GM10266 (cell line): ENCODE data around the gene MEIS2.

Experiments
- DNase-seq: peaks from one replicate; pipeline ENCODE4 v3.0.0; 2012; ENCODE audit errors: extremely low spot score
- TF ChIP-seq, protein P1 (sequence below): IDR thresholded peaks from 2 replicates; pipeline ENCODE4 v1.5.1; 2012; ENCODE audit warnings: mild to moderate bottlenecking, low read depth; ENCODE audit not compliant: control insufficient read depth, insufficient read depth; ENCODE audit errors: missing control alignments

MEIS2 gene

DNA sequence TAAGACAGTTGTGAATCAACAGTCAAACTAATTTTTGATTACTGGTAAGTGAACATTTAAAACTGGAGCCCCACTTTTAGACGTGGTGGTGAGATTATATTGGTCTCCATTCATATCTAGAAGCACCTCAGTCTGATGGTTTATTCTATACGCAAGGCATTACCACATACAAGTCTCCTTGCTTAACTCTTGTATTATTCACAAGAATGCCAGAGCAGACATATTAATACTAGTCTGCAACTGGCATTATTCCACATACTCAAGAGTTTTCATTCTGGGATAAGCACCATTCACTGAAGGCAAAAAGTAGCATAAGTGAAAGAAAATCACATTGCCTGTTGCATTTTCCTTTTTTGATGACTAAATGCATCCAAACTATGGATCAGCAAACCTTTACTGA, 36.9 kb upstream of the MEIS2 start:
- DNase-seq = no peak
- TF ChIP-seq, protein P1, sequence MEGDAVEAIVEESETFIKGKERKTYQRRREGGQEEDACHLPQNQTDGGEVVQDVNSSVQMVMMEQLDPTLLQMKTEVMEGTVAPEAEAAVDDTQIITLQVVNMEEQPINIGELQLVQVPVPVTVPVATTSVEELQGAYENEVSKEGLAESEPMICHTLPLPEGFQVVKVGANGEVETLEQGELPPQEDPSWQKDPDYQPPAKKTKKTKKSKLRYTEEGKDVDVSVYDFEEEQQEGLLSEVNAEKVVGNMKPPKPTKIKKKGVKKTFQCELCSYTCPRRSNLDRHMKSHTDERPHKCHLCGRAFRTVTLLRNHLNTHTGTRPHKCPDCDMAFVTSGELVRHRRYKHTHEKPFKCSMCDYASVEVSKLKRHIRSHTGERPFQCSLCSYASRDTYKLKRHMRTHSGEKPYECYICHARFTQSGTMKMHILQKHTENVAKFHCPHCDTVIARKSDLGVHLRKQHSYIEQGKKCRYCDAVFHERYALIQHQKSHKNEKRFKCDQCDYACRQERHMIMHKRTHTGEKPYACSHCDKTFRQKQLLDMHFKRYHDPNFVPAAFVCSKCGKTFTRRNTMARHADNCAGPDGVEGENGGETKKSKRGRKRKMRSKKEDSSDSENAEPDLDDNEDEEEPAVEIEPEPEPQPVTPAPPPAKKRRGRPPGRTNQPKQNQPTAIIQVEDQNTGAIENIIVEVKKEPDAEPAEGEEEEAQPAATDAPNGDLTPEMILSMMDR = no peak

DNA sequence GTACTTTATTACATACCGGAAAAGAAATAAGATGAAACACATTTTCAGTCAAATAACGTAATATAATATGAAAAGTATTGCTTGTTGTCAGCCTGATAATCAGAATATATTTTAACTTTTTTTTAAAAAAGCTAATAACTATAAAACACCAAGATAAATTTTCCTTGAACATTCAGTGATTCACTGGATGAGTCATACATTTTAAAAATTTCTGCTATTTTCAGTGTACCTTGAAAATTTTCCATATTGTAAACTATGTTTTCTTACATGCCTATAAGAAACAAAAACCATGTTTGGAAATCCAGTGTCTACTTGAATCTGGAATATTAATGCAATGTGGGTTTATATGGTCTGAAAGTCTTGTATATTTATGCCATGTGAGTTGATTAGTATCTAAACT, 36.3 kb upstream of the MEIS2 start:
- no peak for DNase-seq
- TF ChIP-seq, protein P1 = no peak

DNA sequence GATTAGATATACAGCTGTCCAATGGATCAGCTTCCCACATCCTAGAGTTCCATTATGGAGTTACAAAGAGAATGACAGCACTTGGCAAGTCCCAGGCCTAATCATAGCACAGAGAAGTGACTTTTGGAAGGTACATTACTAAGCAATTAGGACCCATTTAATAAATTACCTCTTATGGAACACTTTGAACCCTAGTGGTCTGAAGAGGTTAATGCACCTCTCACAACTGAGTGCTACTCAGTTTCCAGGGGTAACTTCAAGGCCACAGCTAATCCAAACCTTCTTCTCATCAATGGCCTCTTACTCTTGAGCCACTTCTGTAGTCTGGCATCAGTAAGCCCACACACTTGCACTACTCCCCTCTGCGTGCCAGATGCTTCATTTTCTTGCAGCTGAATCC, 34.9 kb upstream of the MEIS2 start:
- TF ChIP-seq, protein P1 = peak; percentile 5
- peak; percentile 9 for DNase-seq

DNA sequence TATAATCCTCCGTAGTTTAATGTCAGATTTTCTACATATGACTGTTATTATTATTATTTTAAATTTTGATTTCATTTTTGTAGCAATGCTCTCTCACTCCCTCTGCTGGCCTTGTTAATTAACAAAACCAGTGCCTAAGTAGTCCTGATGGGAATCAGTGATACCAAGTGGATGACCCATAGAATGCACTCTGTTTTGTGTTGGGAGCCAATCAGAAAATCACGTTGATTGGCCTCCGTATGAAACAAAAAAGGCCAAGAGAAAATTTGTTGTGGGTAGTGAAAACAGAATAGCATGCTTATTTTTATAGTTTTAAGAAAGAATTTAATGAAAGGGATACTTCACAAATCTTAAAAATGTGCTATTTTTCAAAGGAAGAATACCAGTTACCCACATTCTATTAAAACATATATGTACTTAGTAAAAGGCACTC, 34.4 kb upstream of the MEIS2 start:
- TF ChIP-seq, protein P1 = peak; percentile 42
- no peak for DNase-seq

DNA sequence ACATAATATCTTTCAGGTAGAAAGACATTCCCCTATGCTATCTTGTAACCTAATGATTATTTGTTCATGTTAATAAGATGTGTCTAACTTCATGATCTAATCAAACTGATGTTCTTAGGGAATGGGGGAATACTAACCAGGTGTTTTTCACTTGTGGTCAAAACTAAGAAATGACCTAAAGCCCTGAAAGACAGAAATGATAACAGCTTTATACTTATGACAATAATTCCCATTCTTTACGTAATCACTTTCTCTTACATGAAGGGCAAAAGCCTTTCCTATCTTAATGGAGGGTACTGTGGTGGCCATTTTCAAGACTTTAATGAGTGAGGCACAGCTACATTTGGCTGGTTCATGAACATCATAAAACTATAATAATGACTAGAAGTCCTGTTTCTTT, 33.9 kb upstream of the MEIS2 start:
- no peak for DNase-seq

DNA sequence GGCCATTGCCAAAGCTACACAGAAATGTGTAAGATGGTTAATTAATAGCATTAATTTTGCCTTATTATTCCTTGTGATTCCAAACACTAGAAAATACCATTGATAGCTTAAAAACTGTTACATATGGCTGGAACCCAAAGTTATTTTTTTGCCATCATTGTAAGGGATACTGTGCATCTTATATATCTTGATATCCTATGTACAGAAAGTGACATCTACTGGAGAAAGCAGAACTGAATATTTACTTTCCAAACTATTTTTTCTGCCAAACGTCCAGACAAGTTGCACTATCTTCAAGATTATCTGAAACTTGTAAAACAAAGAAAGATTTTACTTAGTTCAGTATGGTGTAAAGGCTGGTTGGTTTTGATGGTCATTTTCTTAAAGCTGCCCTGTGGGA, 33.3 kb upstream of the MEIS2 start:
- DNase-seq = no peak

More for the DNA sequence above, 33.9 kb upstream of the MEIS2 start:
- TF ChIP-seq, protein P1 = no peak

DNA sequence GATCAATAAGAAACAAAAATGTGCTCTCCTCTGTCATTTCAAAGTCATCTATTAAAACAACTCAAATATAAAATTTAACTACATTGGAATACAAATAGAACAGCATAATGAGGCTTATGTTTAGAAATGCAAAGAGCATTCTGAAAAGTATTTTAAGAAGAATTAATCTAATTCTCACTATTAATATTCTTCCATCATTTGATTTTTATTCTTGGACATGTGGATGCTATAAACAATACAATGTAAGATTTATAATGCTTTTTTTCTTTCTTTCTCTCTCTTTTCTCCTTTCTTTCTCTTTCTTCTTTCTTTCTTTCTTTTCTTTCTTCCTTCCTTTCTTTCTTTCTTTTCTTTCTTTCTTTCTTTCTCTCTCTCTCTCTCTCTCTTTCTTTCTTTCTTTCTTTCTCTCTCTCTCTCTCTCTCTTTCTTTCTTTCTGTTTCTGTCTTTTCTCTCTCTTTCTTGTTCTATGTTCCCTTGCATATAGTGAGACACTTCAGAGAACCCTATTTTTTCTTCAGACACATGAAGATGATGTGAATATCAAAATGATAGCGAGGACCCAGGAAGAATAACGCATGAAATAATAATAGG, 32.6 kb upstream of the MEIS2 start:
- TF ChIP-seq, protein P1 = no peak

More for the DNA sequence above, 33.3 kb upstream of the MEIS2 start:
- TF ChIP-seq, protein P1 = no peak

More for the DNA sequence above, 32.6 kb upstream of the MEIS2 start:
- DNase-seq = no peak
